Mammary epithelial cell (primary cell): ENCODE results near the gene SLC27A1.

Experiments used
- EZH2 ChIP-seq: IDR thresholded peaks from 2 replicates; pipeline ENCODE4 v1.6.1; 2012; ENCODE audit warnings: low read length, inconsistent platforms, borderline replicate concordance
- TF ChIP-seq, protein P1 (sequence below), 2 donors: IDR thresholded peaks in 1 of 2; conservative IDR thresholded peaks in 1 of 2; 2 replicates each; pipeline ENCODE4 v1.5.1; 2011 to 2012; ENCODE audit warnings: inconsistent platforms in 2 of 2, low read length in 2 of 2, mild to moderate bottlenecking in 2 of 2, control low read depth in 1 of 2, low read depth in 1 of 2; ENCODE audit not compliant: insufficient read depth in 1 of 2; ENCODE audit errors: extremely low read depth in 1 of 2

DNA sequence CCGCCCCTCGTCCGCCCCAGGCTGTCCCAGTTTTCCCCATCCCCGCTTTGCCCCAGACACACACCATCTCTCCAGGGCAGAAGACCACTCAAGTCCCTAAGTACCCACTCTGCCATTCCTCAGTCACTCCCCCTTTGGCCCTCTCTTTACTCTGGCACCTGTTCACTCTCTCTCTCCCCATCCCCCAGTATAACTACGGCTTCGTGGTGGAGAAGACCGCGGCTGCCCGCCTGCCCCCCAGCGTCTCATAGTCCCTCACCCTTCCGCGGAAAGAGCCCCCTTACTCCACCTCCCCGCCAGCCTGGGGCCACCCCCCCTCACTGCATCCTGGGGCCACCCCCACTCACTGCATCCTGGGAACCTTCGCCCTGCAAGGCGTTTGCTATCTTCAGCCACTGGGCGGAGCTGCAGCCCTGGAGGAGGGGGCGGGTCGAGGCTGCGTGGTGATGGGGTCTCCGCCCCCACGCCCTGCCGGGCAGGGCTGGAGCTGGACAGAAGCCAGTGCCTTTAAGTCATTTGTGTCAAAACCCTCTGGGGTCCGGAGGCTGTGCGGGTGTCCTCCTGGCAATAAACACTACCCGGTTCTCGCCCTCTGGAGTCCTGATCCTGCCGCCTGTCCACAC lies 45.5 kb upstream of the SLC27A1 start:
- TF ChIP-seq, protein P1, sequence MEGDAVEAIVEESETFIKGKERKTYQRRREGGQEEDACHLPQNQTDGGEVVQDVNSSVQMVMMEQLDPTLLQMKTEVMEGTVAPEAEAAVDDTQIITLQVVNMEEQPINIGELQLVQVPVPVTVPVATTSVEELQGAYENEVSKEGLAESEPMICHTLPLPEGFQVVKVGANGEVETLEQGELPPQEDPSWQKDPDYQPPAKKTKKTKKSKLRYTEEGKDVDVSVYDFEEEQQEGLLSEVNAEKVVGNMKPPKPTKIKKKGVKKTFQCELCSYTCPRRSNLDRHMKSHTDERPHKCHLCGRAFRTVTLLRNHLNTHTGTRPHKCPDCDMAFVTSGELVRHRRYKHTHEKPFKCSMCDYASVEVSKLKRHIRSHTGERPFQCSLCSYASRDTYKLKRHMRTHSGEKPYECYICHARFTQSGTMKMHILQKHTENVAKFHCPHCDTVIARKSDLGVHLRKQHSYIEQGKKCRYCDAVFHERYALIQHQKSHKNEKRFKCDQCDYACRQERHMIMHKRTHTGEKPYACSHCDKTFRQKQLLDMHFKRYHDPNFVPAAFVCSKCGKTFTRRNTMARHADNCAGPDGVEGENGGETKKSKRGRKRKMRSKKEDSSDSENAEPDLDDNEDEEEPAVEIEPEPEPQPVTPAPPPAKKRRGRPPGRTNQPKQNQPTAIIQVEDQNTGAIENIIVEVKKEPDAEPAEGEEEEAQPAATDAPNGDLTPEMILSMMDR (conservative IDR thresholded peaks at IDR 0.05 in 1 of 2, IDR thresholded peaks at IDR 0.05 in 1 of 2; ENCODE audit: extremely low read depth in 1 of 2, insufficient read depth in 1 of 2, low read depth in 1 of 2, low read length in 2 of 2) = peak; percentile 4 to 45
- TF ChIP-seq EZH2 = no peak
